Lung microvascular endothelial cell (primary cell): Measurements from ENCODE around the gene IL17F. TPM values are rescaled to one million over a fixed set of nuclear protein-coding genes. Genes with fewer than 3 reads are reported as not detected.

ENCODE experiments used
- DNase-seq, 2 donors: peaks; one replicate each; pipeline versions ENCODE4 v3.0.0 to v3.0.0-alpha.2; 2010; ENCODE audit warnings: low read depth in 2 of 2
- total RNA-seq: library from RNA; depleted of rRNA; stranded (reverse); fragments of >200 nt; gene quantifications from 2 replicates; pipeline ENCODE4 v1.2.1, GENCODE V29; 2014

IL17F gene
- total RNA-seq = not detected in 2 replicates

GRCh38 chr6:52244400-52244799 lies at the start of gene IL17F:
Gene IL17F (minus strand): TSS chr6:52244500. CDS start chr6:52244429, 71 bp downstream.
- DNase-seq = no peak

- peak; percentile 56 to 82 for DNase-seq
Observed at GRCh38 chr6:52293067-52293466, 48.8 kb upstream of the IL17F start.

GRCh38 chr6:52288841-52289240 lies 44.5 kb upstream of the IL17F start:
- DNase-seq = no peak

GRCh38 chr6:52288216-52288615 lies 43.9 kb upstream of the IL17F start:
- DNase-seq = peak in 1 of 2 donors; percentile 80

- DNase-seq = peak; percentile 68 to 75
Observed at GRCh38 chr6:52286798-52287432, 42.6 kb upstream of the IL17F start.

- no peak for DNase-seq
Observed at GRCh38 chr6:52285177-52286068, 41.1 kb upstream of the IL17F start.

- peak; percentile 99 for DNase-seq
Observed at GRCh38 chr6:52284460-52285176, 40.3 kb upstream of the IL17F start, which contains the start of gene MCM3. Gene MCM3 (minus strand): TSS chr6:52284742. CDS start chr6:52284674, 68 bp downstream.

- DNase-seq = no peak
Observed at GRCh38 chr6:52284131-52284459, 39.8 kb upstream of the IL17F start.

- no peak for DNase-seq
Observed at GRCh38 chr6:52283111-52283510, 38.8 kb upstream of the IL17F start.

GRCh38 chr6:52276130-52276529 lies 31.8 kb upstream of the IL17F start:
- no peak for DNase-seq

- peak; percentile 69 to 75 for DNase-seq
Observed at GRCh38 chr6:52271852-52272460, 27.7 kb upstream of the IL17F start.

GRCh38 chr6:52263709-52264540 lies 19.6 kb upstream of the IL17F start:
- DNase-seq = peak; percentile 73 to 75

GRCh38 chr6:52262620-52263344 lies 18.5 kb upstream of the IL17F start:
- DNase-seq = no peak

GRCh38 chr6:52261229-52261628 lies 16.9 kb upstream of the IL17F start:
- peak in 1 of 2 donors; percentile 18 for DNase-seq

- no peak for DNase-seq
Observed at GRCh38 chr6:52260634-52261033, 16.3 kb upstream of the IL17F start.

- no peak for DNase-seq
Observed at GRCh38 chr6:52255434-52255833, 11.1 kb upstream of the IL17F start.

GRCh38 chr6:52254731-52255378 lies 10.6 kb upstream of the IL17F start:
- no peak for DNase-seq

GRCh38 chr6:52253494-52253893 lies 9.2 kb upstream of the IL17F start:
- DNase-seq = peak; percentile 22 to 66

GRCh38 chr6:52251113-52251512 lies 6.8 kb upstream of the IL17F start:
- DNase-seq = no peak

GRCh38 chr6:52249078-52249477 lies 4.8 kb upstream of the IL17F start:
- DNase-seq = no peak
